GM19397 (cell line): Measurements from ENCODE around the gene CNPY2.

Experiments used
- ATAC-seq: cut with Tn5 transposase; IDR thresholded peaks from one replicate; pipeline ENCODE4 v1.9.1; 2021; ENCODE audit warnings: mild to moderate bottlenecking, moderate library complexity; ENCODE audit not compliant: unreplicated experiment

The CNPY2 gene

DNA sequence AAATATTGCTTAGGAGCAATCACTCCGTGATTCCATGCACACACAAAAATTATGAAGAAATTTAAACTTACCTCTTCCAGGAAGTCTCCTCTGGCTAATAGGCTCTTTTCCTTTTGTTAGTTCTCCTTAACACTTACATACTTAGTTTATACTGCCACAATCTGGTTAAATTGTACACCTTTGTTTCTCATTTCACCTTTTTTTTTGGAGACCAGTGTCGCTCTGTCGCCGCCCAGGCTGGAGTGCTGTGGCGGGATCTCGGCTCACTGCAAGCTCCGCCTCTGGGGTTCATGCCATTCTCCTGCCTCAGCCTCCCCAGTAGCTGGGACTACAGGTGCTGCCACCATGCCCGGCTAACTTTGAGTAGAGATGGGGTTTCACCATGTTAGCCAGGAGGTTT is 55.4 kb downstream of the CNPY2 start:
- ATAC-seq = no peak
